Keratinocyte (primary cell): ENCODE measurements around the gene NCL.

ENCODE experiments used
- EZH2 ChIP-seq: IDR thresholded peaks from one replicate; pipeline ENCODE4 v1.6.1; 2012; ENCODE audit warnings: inconsistent platforms, mild to moderate bottlenecking, low read length, moderate library complexity
- TF ChIP-seq, protein P1 (sequence below), 3 experiments: IDR thresholded peaks in 1 of 3; conservative IDR thresholded peaks in 1 of 3; optimal IDR thresholded peaks in 1 of 3; 2 replicates in 2 of 3; 3 replicates in 1 of 3; pipeline versions ENCODE3 to v1.5.1; 2011; ENCODE audit warnings: low read length in 3 of 3, mild to moderate bottlenecking in 3 of 3, moderate library complexity in 2 of 3, control low read depth in 1 of 3, inconsistent platforms in 1 of 3; ENCODE audit not compliant: insufficient read depth in 2 of 3; ENCODE audit errors: extremely low read depth in 1 of 3

GRCh38 chr2:231469583-231469950, 5.3 kb upstream of the NCL start:
- TF ChIP-seq EZH2 = no peak
- TF ChIP-seq, protein P1, sequence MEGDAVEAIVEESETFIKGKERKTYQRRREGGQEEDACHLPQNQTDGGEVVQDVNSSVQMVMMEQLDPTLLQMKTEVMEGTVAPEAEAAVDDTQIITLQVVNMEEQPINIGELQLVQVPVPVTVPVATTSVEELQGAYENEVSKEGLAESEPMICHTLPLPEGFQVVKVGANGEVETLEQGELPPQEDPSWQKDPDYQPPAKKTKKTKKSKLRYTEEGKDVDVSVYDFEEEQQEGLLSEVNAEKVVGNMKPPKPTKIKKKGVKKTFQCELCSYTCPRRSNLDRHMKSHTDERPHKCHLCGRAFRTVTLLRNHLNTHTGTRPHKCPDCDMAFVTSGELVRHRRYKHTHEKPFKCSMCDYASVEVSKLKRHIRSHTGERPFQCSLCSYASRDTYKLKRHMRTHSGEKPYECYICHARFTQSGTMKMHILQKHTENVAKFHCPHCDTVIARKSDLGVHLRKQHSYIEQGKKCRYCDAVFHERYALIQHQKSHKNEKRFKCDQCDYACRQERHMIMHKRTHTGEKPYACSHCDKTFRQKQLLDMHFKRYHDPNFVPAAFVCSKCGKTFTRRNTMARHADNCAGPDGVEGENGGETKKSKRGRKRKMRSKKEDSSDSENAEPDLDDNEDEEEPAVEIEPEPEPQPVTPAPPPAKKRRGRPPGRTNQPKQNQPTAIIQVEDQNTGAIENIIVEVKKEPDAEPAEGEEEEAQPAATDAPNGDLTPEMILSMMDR (optimal IDR thresholded peaks at IDR 0.05 in 1 of 3, IDR thresholded peaks at IDR 0.05 in 1 of 3, conservative IDR thresholded peaks at IDR 0.05 in 1 of 3; ENCODE audit: extremely low read depth in 1 of 3, insufficient read depth in 2 of 3, low read length in 3 of 3) = no peak
